HEK293 (cell line): ENCODE results near the gene TLE3.

Experiments
- BCL11B ChIP-seq: fragments of 450-650 bp; formaldehyde crosslinking; IDR thresholded peaks from 2 replicates; pipeline ENCODE4 v1.5.1; 2016; ENCODE audit warnings: low read depth, missing biosample characterization, missing genetic modification characterization
- GFI1B ChIP-seq: fragments of 450-650 bp; formaldehyde crosslinking; IDR thresholded peaks from 2 replicates; pipeline ENCODE4 v1.5.1; 2016; ENCODE audit warnings: missing biosample characterization, missing genetic modification characterization
- HOXA7 ChIP-seq: sonication (generic); formaldehyde crosslinking; IDR thresholded peaks from 2 replicates; pipeline ENCODE4 v1.8.1; 2022; ENCODE audit warnings: missing genetic modification reagents, borderline replicate concordance
- HOXD13 ChIP-seq: sonication (generic); formaldehyde crosslinking; IDR thresholded peaks from 2 replicates; pipeline ENCODE4 v1.8.0; 2022; ENCODE audit warnings: missing genetic modification reagents, borderline replicate concordance
- KLF1 ChIP-seq: fragments of 450-650 bp; formaldehyde crosslinking; IDR thresholded peaks from 2 replicates; pipeline ENCODE4 v1.5.1; 2016; ENCODE audit warnings: missing biosample characterization, missing genetic modification characterization
- KLF10 ChIP-seq: fragments of 450-650 bp; IDR thresholded peaks from 2 replicates; pipeline ENCODE4 v1.5.1; 2018; ENCODE audit warnings: missing biosample characterization, mild to moderate bottlenecking, missing genetic modification characterization
- MZF1 ChIP-seq: fragments of 450-650 bp; formaldehyde crosslinking; IDR thresholded peaks from 2 replicates; pipeline ENCODE4 v1.5.1; 2017; ENCODE audit warnings: missing biosample characterization, missing genetic modification characterization, borderline replicate concordance
- OSR2 ChIP-seq: fragments of 450-650 bp; formaldehyde crosslinking; IDR thresholded peaks from 2 replicates; pipeline ENCODE4 v1.5.1; 2016; ENCODE audit warnings: missing biosample characterization, missing genetic modification characterization
- PRDM1 ChIP-seq: fragments of 450-650 bp; formaldehyde crosslinking; IDR thresholded peaks from 2 replicates; pipeline ENCODE4; 2016; ENCODE audit warnings: missing biosample characterization, missing genetic modification characterization
- SCRT1 ChIP-seq: fragments of 450-650 bp; formaldehyde crosslinking; IDR thresholded peaks from 2 replicates; pipeline ENCODE4 v1.5.1; 2016; ENCODE audit warnings: missing biosample characterization, missing genetic modification characterization, borderline replicate concordance
- YY2 ChIP-seq: fragments of 450-650 bp; formaldehyde crosslinking; IDR thresholded peaks from 2 replicates; pipeline ENCODE4 v1.5.1; 2016; ENCODE audit warnings: missing biosample characterization, missing genetic modification characterization
- ZBTB21 ChIP-seq: fragments of 450-650 bp; formaldehyde crosslinking; IDR thresholded peaks from 2 replicates; pipeline ENCODE4 v1.5.1; 2017; ENCODE audit warnings: missing biosample characterization, missing genetic modification characterization
- ZNF184 ChIP-seq: fragments of 450-650 bp; IDR thresholded peaks from 2 replicates; pipeline ENCODE4 v1.5.1; 2018; ENCODE audit warnings: missing biosample characterization, mild to moderate bottlenecking, missing genetic modification characterization
- ZNF19 ChIP-seq: fragments of 450-650 bp; formaldehyde crosslinking; IDR thresholded peaks from 2 replicates; pipeline ENCODE4; 2016; ENCODE audit warnings: missing biosample characterization, missing genetic modification characterization, low read depth
- ZNF211 ChIP-seq: fragments of 450-650 bp; formaldehyde crosslinking; IDR thresholded peaks from 2 replicates; pipeline ENCODE4 v1.5.1; 2016; ENCODE audit warnings: low read depth, missing biosample characterization, missing genetic modification characterization
- ZNF223 ChIP-seq: fragments of 450-650 bp; formaldehyde crosslinking; IDR thresholded peaks from 2 replicates; pipeline ENCODE4 v1.5.1; 2016; ENCODE audit warnings: missing biosample characterization, missing genetic modification characterization
- ZNF274 ChIP-seq, 2 experiments: fragments of 200-500 bp in 1 of 2; fragments of 450-650 bp in 1 of 2; sonication (Bioruptor generic) in 1 of 2; formaldehyde crosslinking in 1 of 2; IDR thresholded peaks; 2 replicates each; pipeline versions ENCODE4 v1.5.1 to v1.6.1; 2014 to 2016; ENCODE audit warnings: borderline replicate concordance in 1 of 2, inconsistent platforms in 1 of 2, low read length in 1 of 2, missing biosample characterization in 1 of 2, missing genetic modification characterization in 1 of 2
- ZNF48 ChIP-seq: fragments of 450-650 bp; formaldehyde crosslinking; IDR thresholded peaks from 2 replicates; pipeline ENCODE4 v1.5.1; 2016; ENCODE audit warnings: missing biosample characterization, missing genetic modification characterization
- ZNF510 ChIP-seq: fragments of 450-650 bp; formaldehyde crosslinking; IDR thresholded peaks from 2 replicates; pipeline ENCODE4 v1.5.1; 2018; ENCODE audit warnings: mild to moderate bottlenecking, missing genetic modification characterization, missing biosample characterization; ENCODE audit not compliant: insufficient replicate concordance
- ZNF521 ChIP-seq: fragments of 450-650 bp; formaldehyde crosslinking; IDR thresholded peaks from 2 replicates; pipeline ENCODE4 v1.5.1; 2017; ENCODE audit warnings: missing biosample characterization, mild to moderate bottlenecking, missing genetic modification characterization
- ZNF560 ChIP-seq: fragments of 450-650 bp; formaldehyde crosslinking; IDR thresholded peaks from 2 replicates; pipeline ENCODE4 v1.5.1; 2017; ENCODE audit warnings: missing biosample characterization, missing genetic modification characterization, borderline replicate concordance
- ZNF768 ChIP-seq: fragments of 450-650 bp; formaldehyde crosslinking; IDR thresholded peaks from 2 replicates; pipeline ENCODE4 v1.5.1; 2018; ENCODE audit warnings: missing biosample characterization, mild to moderate bottlenecking, missing genetic modification characterization
- ZNF776 ChIP-seq: fragments of 450-650 bp; formaldehyde crosslinking; IDR thresholded peaks from 2 replicates; pipeline ENCODE4 v1.5.0; 2017; ENCODE audit warnings: missing biosample characterization, missing genetic modification characterization, borderline replicate concordance
- ZXDB ChIP-seq: fragments of 450-650 bp; formaldehyde crosslinking; IDR thresholded peaks from 2 replicates; pipeline ENCODE4 v1.5.1; 2016; ENCODE audit warnings: missing biosample characterization, missing genetic modification characterization
- TF ChIP-seq, protein P1 (sequence below): fragments of 450-650 bp; formaldehyde crosslinking; IDR thresholded peaks from 2 replicates; pipeline ENCODE4 v1.5.1; 2016; ENCODE audit warnings: missing biosample characterization, missing genetic modification characterization
- TF ChIP-seq, protein P2 (sequence below): fragments of 450-650 bp; formaldehyde crosslinking; optimal IDR thresholded peaks from 2 replicates; pipeline ENCODE3; 2016; ENCODE audit warnings: missing biosample characterization, mild to moderate bottlenecking, missing genetic modification characterization
- TF ChIP-seq, protein P3 (sequence below): fragments of 450-650 bp; formaldehyde crosslinking; IDR thresholded peaks from 2 replicates; pipeline ENCODE4 v1.5.1; 2016; ENCODE audit warnings: missing biosample characterization, missing genetic modification characterization, borderline replicate concordance
- TF ChIP-seq, protein P4 (sequence below): fragments of 450-650 bp; formaldehyde crosslinking; IDR thresholded peaks from 2 replicates; pipeline ENCODE4 v1.5.1; 2016; ENCODE audit warnings: missing biosample characterization, missing genetic modification characterization
- TF ChIP-seq, protein P5 (sequence below): fragments of 450-650 bp; formaldehyde crosslinking; IDR thresholded peaks from 2 replicates; pipeline ENCODE4 v1.5.1; 2016; ENCODE audit warnings: missing biosample characterization, missing genetic modification characterization
- TF ChIP-seq, protein P6 (sequence below): fragments of 450-650 bp; formaldehyde crosslinking; IDR thresholded peaks from 2 replicates; pipeline ENCODE4 v1.5.1; 2016; ENCODE audit warnings: missing biosample characterization, missing genetic modification characterization

Gene TLE3

DNA sequence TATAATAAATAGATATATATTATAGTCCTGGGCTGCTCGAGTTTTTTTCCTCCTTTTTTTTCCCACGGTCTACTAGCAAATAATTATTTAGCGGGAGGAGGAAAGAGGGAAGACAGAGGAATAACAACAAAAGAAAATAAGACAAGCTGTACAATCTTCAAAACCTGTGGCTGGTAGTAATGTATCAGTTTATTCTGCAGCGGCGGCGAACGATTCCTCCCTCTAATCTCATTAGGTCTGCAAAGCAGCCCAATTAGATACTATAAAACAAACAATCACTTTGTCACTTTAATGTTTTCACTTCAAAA is 390 bp upstream of the TLE3 start (continued):
- TF ChIP-seq KLF1 (no peak), ZNF48 (tag by site-specific recombination) (no peak), SCRT1 (tag by site-specific recombination) (peak; percentile 82; the same call in 1 of the 2 replicates), ZNF510 (tag by site-specific recombination) (peak; percentile 11), YY2 (tag by site-specific recombination) (no peak), OSR2 (tag by site-specific recombination) (peak; percentile 87), ZNF223 (tag by site-specific recombination) (no peak), ZNF19 (tag by site-specific recombination) (no peak), BCL11B (tag by site-specific recombination) (no peak), ZNF768 (peak; percentile 20; the same call in 1 of the 2 replicates), ZXDB (tag by site-specific recombination) (no peak), ZBTB21 (tag by site-specific recombination) (no peak), ZNF521 (tag by site-specific recombination) (no peak), ZNF211 (no peak), ZNF776 (tag by site-specific recombination) (no peak), PRDM1 (tag by site-specific recombination) (peak; percentile 19; the same call in 1 of the 2 replicates), KLF10 (tag by site-specific recombination) (peak; percentile 48), GFI1B (tag by site-specific recombination) (peak; percentile 13; the same call in 1 of the 2 replicates), ZNF560 (no peak), ZNF274 (IDR thresholded peaks at IDR 0.05; ENCODE audit: low read length) (no peak), ZNF274 (tag by site-specific recombination; IDR thresholded peaks at IDR 0.05; ENCODE audit: borderline replicate concordance) (no peak), ZNF184 (tag by site-specific recombination) (0 out of 2 replicates have a peak, but pooled peaks have one; percentile 17), HOXD13 (CRISPR knock-in tag) (no peak), HOXA7 (CRISPR knock-in tag) (no peak), MZF1 (tag by site-specific recombination) (no peak; the same call in 1 of the 2 replicates)
- TF ChIP-seq, protein P1, sequence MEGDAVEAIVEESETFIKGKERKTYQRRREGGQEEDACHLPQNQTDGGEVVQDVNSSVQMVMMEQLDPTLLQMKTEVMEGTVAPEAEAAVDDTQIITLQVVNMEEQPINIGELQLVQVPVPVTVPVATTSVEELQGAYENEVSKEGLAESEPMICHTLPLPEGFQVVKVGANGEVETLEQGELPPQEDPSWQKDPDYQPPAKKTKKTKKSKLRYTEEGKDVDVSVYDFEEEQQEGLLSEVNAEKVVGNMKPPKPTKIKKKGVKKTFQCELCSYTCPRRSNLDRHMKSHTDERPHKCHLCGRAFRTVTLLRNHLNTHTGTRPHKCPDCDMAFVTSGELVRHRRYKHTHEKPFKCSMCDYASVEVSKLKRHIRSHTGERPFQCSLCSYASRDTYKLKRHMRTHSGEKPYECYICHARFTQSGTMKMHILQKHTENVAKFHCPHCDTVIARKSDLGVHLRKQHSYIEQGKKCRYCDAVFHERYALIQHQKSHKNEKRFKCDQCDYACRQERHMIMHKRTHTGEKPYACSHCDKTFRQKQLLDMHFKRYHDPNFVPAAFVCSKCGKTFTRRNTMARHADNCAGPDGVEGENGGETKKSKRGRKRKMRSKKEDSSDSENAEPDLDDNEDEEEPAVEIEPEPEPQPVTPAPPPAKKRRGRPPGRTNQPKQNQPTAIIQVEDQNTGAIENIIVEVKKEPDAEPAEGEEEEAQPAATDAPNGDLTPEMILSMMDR (tag by site-specific recombination), result no peak
- TF ChIP-seq, protein P2, sequence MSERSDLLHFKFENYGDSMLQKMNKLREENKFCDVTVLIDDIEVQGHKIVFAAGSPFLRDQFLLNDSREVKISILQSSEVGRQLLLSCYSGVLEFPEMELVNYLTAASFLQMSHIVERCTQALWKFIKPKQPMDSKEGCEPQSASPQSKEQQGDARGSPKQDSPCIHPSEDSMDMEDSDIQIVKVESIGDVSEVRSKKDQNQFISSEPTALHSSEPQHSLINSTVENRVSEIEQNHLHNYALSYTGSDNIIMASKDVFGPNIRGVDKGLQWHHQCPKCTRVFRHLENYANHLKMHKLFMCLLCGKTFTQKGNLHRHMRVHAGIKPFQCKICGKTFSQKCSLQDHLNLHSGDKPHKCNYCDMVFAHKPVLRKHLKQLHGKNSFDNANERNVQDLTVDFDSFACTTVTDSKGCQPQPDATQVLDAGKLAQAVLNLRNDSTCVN (tag by site-specific recombination), result no peak
- TF ChIP-seq, protein P3, sequence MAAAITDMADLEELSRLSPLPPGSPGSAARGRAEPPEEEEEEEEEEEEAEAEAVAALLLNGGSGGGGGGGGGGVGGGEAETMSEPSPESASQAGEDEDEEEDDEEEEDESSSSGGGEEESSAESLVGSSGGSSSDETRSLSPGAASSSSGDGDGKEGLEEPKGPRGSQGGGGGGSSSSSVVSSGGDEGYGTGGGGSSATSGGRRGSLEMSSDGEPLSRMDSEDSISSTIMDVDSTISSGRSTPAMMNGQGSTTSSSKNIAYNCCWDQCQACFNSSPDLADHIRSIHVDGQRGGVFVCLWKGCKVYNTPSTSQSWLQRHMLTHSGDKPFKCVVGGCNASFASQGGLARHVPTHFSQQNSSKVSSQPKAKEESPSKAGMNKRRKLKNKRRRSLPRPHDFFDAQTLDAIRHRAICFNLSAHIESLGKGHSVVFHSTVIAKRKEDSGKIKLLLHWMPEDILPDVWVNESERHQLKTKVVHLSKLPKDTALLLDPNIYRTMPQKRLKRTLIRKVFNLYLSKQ (tag by site-specific recombination), result no peak
- TF ChIP-seq, protein P4, sequence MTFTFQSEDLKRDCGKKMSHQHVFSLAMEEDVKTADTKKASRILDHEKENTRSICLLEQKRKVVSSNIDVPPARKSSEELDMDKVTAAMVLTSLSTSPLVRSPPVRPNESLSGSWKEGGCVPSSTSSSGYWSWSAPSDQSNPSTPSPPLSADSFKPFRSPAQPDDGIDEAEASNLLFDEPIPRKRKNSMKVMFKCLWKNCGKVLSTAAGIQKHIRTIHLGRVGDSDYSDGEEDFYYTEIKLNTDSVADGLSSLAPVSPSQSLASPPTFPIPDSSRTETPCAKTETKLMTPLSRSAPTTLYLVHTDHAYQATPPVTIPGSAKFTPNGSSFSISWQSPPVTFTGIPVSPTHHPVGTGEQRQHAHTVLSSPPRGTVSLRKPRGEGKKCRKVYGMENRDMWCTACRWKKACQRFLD (tag by site-specific recombination), result no peak
- TF ChIP-seq, protein P5, sequence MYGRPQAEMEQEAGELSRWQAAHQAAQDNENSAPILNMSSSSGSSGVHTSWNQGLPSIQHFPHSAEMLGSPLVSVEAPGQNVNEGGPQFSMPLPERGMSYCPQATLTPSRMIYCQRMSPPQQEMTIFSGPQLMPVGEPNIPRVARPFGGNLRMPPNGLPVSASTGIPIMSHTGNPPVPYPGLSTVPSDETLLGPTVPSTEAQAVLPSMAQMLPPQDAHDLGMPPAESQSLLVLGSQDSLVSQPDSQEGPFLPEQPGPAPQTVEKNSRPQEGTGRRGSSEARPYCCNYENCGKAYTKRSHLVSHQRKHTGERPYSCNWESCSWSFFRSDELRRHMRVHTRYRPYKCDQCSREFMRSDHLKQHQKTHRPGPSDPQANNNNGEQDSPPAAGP, result no peak; the same call in none of the 2 replicates
- TF ChIP-seq, protein P6, sequence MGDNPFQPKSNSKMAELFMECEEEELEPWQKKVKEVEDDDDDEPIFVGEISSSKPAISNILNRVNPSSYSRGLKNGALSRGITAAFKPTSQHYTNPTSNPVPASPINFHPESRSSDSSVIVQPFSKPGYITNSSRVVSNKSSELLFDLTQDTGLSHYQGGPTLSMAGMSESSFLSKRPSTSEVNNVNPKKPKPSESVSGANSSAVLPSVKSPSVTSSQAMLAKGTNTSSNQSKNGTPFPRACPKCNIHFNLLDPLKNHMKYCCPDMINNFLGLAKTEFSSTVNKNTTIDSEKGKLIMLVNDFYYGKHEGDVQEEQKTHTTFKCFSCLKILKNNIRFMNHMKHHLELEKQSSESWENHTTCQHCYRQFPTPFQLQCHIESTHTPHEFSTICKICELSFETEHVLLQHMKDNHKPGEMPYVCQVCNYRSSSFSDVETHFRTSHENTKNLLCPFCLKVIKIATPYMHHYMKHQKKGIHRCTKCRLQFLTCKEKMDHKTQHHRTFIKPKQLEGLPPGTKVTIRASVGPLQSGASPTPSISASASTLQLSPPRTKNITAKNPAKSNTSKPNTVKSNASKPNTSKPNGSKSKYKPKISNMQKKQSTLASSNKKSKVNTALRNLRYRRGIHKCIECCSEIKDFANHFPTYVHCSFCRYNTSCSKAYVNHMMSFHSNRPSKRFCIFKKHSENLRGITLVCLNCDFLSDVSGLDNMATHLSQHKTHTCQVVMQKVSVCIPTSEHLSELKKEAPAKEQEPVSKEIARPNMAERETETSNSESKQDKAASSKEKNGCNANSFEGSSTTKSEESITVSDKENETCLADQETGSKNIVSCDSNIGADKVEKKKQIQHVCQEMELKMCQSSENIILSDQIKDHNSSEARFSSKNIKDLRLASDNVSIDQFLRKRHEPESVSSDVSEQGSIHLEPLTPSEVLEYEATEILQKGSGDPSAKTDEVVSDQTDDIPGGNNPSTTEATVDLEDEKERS (tag by site-specific recombination), result no peak
